Hematopoietic multipotent progenitor cell treated with erythropoietin and hydrocortisone succinate and interleukin-3 and kit ligand, for 8 days (in vitro differentiated cells): ENCODE data around the gene FOXF1.

Source experiments
- DNase-seq: peaks from one replicate; pipeline ENCODE4 v3.0.0-alpha.2; 2015

FOXF1 gene

GRCh38 chr16:86494039-86494564, 16.2 kb upstream of the FOXF1 start:
- no peak for DNase-seq

GRCh38 chr16:86494565-86495356, 15.6 kb upstream of the FOXF1 start:
- no peak for DNase-seq

GRCh38 chr16:86495357-86495701, 15.0 kb upstream of the FOXF1 start:
- no peak for DNase-seq

- no peak for DNase-seq
Measured at GRCh38 chr16:86495756-86496261, 14.5 kb upstream of the FOXF1 start.

GRCh38 chr16:86496262-86496928, 13.9 kb upstream of the FOXF1 start:
- no peak for DNase-seq

- no peak for DNase-seq
Measured at GRCh38 chr16:86496929-86497461, 13.3 kb upstream of the FOXF1 start.

GRCh38 chr16:86497551-86498021, 12.7 kb upstream of the FOXF1 start:
- DNase-seq: no peak

DNA sequence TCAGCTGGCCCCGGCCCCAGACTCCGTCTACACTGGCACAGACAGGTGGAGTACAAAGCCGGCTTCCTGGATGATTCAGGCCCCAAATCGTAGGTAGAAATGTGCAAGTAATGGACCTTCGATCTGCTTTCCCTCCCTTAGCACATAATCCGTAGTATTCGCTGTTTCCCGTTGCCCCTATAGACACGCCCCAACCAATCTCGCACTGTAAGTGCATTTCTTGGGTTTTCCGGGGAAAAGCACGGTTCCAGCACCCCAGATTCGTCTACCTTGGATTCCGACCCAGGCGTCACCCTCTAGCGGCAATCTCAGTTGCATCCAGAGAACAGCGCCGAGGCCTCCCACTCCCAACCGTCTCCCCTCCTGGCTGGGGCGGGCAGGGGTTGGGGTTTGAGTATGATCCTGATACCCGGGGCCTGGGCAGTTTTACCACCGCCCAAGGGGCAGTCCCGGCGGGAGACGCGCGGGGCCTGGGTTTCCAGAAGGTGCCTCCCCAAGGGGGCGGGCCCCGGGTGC, 12.1 kb upstream of the FOXF1 start:
- DNase-seq: no peak

GRCh38 chr16:86498671-86499439, 11.5 kb upstream of the FOXF1 start:
- DNase-seq: no peak

DNA sequence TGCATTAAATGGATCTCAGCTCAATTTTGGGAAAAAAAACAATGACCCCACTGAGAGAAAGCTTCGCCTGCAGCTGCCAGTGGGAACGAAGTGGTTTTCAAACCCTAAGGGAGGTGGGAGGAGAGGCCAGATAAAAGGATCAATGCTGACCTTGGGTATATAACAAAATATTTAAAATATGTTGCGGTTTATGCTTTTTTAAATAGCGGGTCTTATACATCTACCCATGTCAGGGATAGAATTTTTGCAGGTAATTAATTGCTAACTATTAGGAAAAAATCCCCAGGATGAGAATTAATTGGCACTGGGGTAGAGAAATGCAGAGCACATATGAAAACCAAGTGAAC, 10.9 kb upstream of the FOXF1 start:
- no peak for DNase-seq

GRCh38 chr16:86499889-86500707, 10.2 kb upstream of the FOXF1 start:
- DNase-seq: no peak

GRCh38 chr16:86500708-86501510, 9.4 kb upstream of the FOXF1 start:
- DNase-seq: no peak

GRCh38 chr16:86501989-86502855, 8.1 kb upstream of the FOXF1 start:
- no peak for DNase-seq

GRCh38 chr16:86502856-86503748, 7.2 kb upstream of the FOXF1 start:
- no peak for DNase-seq

- DNase-seq: no peak
Measured at GRCh38 chr16:86503830-86504229, 6.5 kb upstream of the FOXF1 start.

GRCh38 chr16:86504315-86505184, 5.8 kb upstream of the FOXF1 start:
- no peak for DNase-seq

GRCh38 chr16:86505185-86505898, 5.0 kb upstream of the FOXF1 start:
- no peak for DNase-seq
